ENCODE measurements around the gene SNX8. TPM values are rescaled to one million over a fixed set of nuclear protein-coding genes. Genes with fewer than 3 reads are reported as not detected.

SNX8 gene
- total and polyA plus RNA-seq, 9 of the 15 experiments (the other 6 are each of a cell fraction or from before 2014, with no cell fraction given), result 2.7 to 51.6 (median 16.9) TPM

DNA sequence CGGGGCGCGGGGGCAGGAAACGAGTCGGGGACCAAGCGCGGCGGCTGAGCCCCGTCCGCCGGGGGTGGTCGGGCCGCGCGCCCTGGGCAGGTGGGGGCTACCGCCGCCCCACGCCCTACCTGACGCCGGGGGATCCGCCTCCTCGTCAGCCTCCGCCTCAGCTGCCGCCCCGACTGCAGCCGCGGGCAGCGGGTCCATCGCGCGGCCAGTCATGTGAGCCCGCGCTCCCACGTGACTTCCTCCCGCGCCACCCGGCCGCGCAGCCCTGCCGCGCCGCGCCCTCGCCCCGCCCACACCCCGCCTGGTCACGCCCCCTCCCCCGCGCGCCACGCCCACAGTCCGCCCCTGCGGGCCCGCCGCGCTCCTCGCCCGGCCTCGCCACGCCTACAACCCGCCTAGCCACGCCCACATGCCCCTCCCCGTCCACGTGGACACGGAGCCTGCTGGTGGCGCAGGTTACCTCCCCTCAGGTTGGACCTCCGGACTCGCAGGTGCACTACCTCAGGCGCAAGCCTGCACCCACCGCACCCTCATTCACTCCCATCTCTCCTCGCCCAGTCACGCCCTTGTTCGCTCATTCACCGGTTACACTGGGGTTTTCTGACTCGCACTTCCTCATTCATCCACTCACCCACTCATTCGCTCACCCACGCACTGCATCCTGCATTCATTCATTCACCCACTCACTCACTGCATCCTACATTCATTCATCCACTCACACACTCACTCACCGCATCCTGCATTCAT lies at the start of gene SNX8 (continued):
- TF ChIP-seq, protein P1, sequence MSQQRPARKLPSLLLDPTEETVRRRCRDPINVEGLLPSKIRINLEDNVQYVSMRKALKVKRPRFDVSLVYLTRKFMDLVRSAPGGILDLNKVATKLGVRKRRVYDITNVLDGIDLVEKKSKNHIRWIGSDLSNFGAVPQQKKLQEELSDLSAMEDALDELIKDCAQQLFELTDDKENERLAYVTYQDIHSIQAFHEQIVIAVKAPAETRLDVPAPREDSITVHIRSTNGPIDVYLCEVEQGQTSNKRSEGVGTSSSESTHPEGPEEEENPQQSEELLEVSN (IDR thresholded peaks at IDR 0.05; ENCODE audit: borderline replicate concordance in 1 of 2, extremely low read depth in 1 of 2, insufficient read depth in 1 of 2, insufficient read length in 1 of 2, low read depth in 1 of 2, low read length in 1 of 2, poor library complexity in 1 of 2, severe bottlenecking in 1 of 2), result peak; percentile 90 to 95
- TF ChIP-seq ZNF197 (CRISPR knock-in tag; IDR thresholded peaks at IDR 0.05; ENCODE audit: low read depth) (no peak), GABPA (tag; conservative IDR thresholded peaks at IDR 0.05; ENCODE audit: low read depth) (peak; percentile 61), ZC3H4 (CRISPR knock-in tag; IDR thresholded peaks at IDR 0.05; ENCODE audit: borderline replicate concordance) (no peak), ZNF282 (CRISPR knock-in tag; IDR thresholded peaks at IDR 0.05) (0 out of 2 replicates have a peak, but pooled peaks have one; percentile 51), DPF2 (IDR thresholded peaks at IDR 0.05) (peak; percentile 61), ZNF766 (CRISPR knock-in tag; conservative IDR thresholded peaks at IDR 0.05) (no peak), ELF4 (CRISPR knock-in tag; IDR thresholded peaks at IDR 0.05) (peak; percentile 77), MEF2D (tag; conservative IDR thresholded peaks at IDR 0.05; ENCODE audit: low read depth) (no peak), RAD51 (IDR thresholded peaks at IDR 0.05; ENCODE audit: borderline replicate concordance, low read depth) (peak; percentile 64), GABPB1 (CRISPR knock-in tag; IDR thresholded peaks at IDR 0.05) (peak; percentile 51; the same call in 1 of the 2 replicates), ATF7 (IDR thresholded peaks at IDR 0.05) (peak; percentile 26; the same call in 1 of the 2 replicates), MYC (IDR thresholded peaks at IDR 0.05; ENCODE audit: low read depth, low read length) (peak; percentile 77), MYC (CRISPR knock-in tag; IDR thresholded peaks at IDR 0.05; ENCODE audit: borderline replicate concordance, low read depth) (no peak)
- TF ChIP-seq, protein P2, sequence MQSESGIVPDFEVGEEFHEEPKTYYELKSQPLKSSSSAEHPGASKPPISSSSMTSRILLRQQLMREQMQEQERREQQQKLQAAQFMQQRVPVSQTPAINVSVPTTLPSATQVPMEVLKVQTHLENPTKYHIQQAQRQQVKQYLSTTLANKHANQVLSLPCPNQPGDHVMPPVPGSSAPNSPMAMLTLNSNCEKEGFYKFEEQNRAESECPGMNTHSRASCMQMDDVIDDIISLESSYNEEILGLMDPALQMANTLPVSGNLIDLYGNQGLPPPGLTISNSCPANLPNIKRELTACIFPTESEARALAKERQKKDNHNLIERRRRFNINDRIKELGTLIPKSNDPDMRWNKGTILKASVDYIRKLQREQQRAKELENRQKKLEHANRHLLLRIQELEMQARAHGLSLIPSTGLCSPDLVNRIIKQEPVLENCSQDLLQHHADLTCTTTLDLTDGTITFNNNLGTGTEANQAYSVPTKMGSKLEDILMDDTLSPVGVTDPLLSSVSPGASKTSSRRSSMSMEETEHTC (IDR thresholded peaks at IDR 0.05), result peak; percentile 87
- TF ChIP-seq, protein P3, sequence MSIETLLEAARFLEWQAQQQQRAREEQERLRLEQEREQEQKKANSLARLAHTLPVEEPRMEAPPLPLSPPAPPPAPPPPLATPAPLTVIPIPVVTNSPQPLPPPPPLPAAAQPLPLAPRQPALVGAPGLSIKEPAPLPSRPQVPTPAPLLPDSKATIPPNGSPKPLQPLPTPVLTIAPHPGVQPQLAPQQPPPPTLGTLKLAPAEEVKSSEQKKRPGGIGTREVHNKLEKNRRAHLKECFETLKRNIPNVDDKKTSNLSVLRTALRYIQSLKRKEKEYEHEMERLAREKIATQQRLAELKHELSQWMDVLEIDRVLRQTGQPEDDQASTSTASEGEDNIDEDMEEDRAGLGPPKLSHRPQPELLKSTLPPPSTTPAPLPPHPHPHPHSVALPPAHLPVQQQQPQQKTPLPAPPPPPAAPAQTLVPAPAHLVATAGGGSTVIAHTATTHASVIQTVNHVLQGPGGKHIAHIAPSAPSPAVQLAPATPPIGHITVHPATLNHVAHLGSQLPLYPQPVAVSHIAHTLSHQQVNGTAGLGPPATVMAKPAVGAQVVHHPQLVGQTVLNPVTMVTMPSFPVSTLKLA (conservative IDR thresholded peaks at IDR 0.05), result peak; percentile 98 to 99
- TF ChIP-seq, protein P4, sequence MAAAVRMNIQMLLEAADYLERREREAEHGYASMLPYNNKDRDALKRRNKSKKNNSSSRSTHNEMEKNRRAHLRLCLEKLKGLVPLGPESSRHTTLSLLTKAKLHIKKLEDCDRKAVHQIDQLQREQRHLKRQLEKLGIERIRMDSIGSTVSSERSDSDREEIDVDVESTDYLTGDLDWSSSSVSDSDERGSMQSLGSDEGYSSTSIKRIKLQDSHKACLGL (CRISPR knock-in tag; IDR thresholded peaks at IDR 0.05; ENCODE audit: borderline replicate concordance, poor library complexity, severe bottlenecking), result peak; percentile 69
- TF ChIP-seq, protein P5, sequence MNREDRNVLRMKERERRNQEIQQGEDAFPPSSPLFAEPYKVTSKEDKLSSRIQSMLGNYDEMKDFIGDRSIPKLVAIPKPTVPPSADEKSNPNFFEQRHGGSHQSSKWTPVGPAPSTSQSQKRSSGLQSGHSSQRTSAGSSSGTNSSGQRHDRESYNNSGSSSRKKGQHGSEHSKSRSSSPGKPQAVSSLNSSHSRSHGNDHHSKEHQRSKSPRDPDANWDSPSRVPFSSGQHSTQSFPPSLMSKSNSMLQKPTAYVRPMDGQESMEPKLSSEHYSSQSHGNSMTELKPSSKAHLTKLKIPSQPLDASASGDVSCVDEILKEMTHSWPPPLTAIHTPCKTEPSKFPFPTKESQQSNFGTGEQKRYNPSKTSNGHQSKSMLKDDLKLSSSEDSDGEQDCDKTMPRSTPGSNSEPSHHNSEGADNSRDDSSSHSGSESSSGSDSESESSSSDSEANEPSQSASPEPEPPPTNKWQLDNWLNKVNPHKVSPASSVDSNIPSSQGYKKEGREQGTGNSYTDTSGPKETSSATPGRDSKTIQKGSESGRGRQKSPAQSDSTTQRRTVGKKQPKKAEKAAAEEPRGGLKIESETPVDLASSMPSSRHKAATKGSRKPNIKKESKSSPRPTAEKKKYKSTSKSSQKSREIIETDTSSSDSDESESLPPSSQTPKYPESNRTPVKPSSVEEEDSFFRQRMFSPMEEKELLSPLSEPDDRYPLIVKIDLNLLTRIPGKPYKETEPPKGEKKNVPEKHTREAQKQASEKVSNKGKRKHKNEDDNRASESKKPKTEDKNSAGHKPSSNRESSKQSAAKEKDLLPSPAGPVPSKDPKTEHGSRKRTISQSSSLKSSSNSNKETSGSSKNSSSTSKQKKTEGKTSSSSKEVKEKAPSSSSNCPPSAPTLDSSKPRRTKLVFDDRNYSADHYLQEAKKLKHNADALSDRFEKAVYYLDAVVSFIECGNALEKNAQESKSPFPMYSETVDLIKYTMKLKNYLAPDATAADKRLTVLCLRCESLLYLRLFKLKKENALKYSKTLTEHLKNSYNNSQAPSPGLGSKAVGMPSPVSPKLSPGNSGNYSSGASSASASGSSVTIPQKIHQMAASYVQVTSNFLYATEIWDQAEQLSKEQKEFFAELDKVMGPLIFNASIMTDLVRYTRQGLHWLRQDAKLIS (CRISPR knock-in tag; IDR thresholded peaks at IDR 0.05), result 0 out of 2 replicates have a peak, but pooled peaks have one; percentile 28

Data from K562 (cell line).